SK-N-SH (cell line): ENCODE data around the gene DUT. TPM values are rescaled to one million over a fixed set of nuclear protein-coding genes. Genes with fewer than 3 reads are reported as not detected.
A peak's percentile ranks its signal among the peaks of the same experiment; 100 is the strongest.

ENCODE experiments used
- FOSL2 ChIP-seq: IDR thresholded peaks from 2 replicates; pipeline ENCODE4 v1.4.0; 2012; ENCODE audit warnings: low read depth, mild to moderate bottlenecking, moderate library complexity, borderline replicate concordance
- FOXJ3 ChIP-seq: sonication (generic); formaldehyde crosslinking; IDR thresholded peaks from 2 replicates; pipeline ENCODE4 v1.5.1; 2020; ENCODE audit warnings: mild to moderate bottlenecking, missing genetic modification reagents
- GABPA ChIP-seq: IDR thresholded peaks from 2 replicates; pipeline ENCODE4 v1.4.0; 2012; ENCODE audit warnings: low read depth, mild to moderate bottlenecking
- MEF2A ChIP-seq: IDR thresholded peaks from 2 replicates; pipeline ENCODE4 v1.4.0; 2012; ENCODE audit warnings: low read depth, borderline replicate concordance
- MXI1 ChIP-seq: IDR thresholded peaks from 2 replicates; pipeline ENCODE4 v1.6.1; 2012; ENCODE audit warnings: mild to moderate bottlenecking, low read depth, low read length, improper control_type of control experiment
- NFIC ChIP-seq: IDR thresholded peaks from 2 replicates; pipeline ENCODE4 v1.4.0; 2012; ENCODE audit warnings: borderline replicate concordance
- NRF1 ChIP-seq: IDR thresholded peaks from 2 replicates; pipeline ENCODE4 v1.6.1; 2012; ENCODE audit warnings: low read depth, mild to moderate bottlenecking, low read length
- POLR2AphosphoS5 ChIP-seq: IDR thresholded peaks from 2 replicates; pipeline ENCODE4 v1.6.1; 2012; ENCODE audit warnings: low read depth, low read length
- RAD21 ChIP-seq: IDR thresholded peaks from 2 replicates; pipeline ENCODE4 v1.6.1; 2012; ENCODE audit warnings: mild to moderate bottlenecking, low read length
- RFX5 ChIP-seq: IDR thresholded peaks from 2 replicates; pipeline ENCODE4 v1.6.1; 2012; ENCODE audit warnings: mild to moderate bottlenecking, improper control_type of control experiment, low read length
- SIN3A ChIP-seq: IDR thresholded peaks from 2 replicates; pipeline ENCODE4 v1.6.1; 2012; ENCODE audit warnings: low read depth, mild to moderate bottlenecking, low read length, moderate library complexity, borderline replicate concordance
- SMC3 ChIP-seq: IDR thresholded peaks from 2 replicates; pipeline ENCODE4 v1.6.1; 2012; ENCODE audit warnings: low read depth, low read length, improper control_type of control experiment
- TEAD4 ChIP-seq: IDR thresholded peaks from 2 replicates; pipeline ENCODE4 v1.4.0; 2012; ENCODE audit warnings: mild to moderate bottlenecking, borderline replicate concordance; ENCODE audit not compliant: insufficient read depth
- polyA plus RNA-seq, 3 experiments: library from polyadenylated mRNA; depleted of rRNA; stranded (reverse); fragments of >200 nt; gene quantifications; 2 replicates each; pipeline ENCODE4 v1.2.3, GENCODE V29; 2012
- TF ChIP-seq, protein P1 (sequence below): IDR thresholded peaks from 2 replicates; pipeline ENCODE4 v1.4.0; 2012; ENCODE audit warnings: low read depth, borderline replicate concordance
- TF ChIP-seq, protein P2 (sequence below): fragments of 150-350 bp; IDR thresholded peaks from 2 replicates; pipeline ENCODE4 v1.6.1; 2016; ENCODE audit warnings: mild to moderate bottlenecking, low read depth, low read length
- TF ChIP-seq, protein P3 (sequence below): IDR thresholded peaks from 2 replicates; pipeline ENCODE4 v1.4.0; 2012; ENCODE audit warnings: low read depth
- TF ChIP-seq, protein P4 (sequence below): fragments of 150-350 bp; IDR thresholded peaks from 2 replicates; pipeline ENCODE4 v1.6.1; 2017; ENCODE audit warnings: antibody characterized with exemption, low read length, low read depth, borderline replicate concordance
- TF ChIP-seq, protein P5 (sequence below): IDR thresholded peaks from 2 replicates; pipeline ENCODE4 v1.4.0; 2012; ENCODE audit warnings: low read depth, borderline replicate concordance

Gene DUT
- polyA plus RNA-seq, 1 of the 3 experiments (the other 2 are of a cell fraction): 79.3 TPM

DNA sequence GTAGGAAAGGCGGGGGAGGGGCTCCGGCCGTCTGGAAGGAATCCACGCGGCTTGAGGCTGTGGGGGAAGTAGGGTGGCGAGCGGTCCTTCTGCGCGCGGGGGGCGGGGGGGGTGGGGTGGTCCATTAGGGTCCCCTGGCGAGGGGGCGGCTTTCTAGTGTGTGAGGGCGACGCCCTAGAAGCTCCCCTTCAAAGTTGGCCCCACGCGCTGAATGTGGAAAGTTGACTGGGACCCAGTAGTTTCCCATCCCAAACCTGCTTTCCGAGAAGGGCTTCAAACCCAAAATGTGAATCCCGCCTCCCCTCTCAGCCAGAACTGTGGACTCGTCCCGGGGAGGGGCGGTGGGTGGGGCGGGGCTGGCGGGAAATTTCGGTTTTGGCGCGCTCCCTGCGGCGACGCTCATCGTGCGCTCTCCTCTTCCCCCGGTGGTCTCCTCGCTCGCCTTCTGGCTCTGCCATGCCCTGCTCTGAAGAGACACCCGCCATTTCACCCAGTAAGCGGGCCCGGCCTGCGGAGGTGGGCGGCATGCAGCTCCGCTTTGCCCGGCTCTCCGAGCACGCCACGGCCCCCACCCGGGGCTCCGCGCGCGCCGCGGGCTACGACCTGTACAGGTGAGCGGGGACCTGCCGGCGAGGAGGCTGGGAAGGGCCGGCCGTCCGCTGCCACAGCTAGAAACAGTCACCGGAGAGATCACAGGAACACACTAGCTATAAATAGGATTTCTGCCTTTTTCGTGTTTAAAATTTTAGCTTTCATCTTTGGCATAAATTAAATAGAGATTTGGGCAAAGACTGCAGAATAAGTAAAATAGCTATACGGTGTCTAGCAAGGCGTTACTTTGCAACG lies 790 bp downstream of the DUT start (continued):
- TF ChIP-seq, protein P1, sequence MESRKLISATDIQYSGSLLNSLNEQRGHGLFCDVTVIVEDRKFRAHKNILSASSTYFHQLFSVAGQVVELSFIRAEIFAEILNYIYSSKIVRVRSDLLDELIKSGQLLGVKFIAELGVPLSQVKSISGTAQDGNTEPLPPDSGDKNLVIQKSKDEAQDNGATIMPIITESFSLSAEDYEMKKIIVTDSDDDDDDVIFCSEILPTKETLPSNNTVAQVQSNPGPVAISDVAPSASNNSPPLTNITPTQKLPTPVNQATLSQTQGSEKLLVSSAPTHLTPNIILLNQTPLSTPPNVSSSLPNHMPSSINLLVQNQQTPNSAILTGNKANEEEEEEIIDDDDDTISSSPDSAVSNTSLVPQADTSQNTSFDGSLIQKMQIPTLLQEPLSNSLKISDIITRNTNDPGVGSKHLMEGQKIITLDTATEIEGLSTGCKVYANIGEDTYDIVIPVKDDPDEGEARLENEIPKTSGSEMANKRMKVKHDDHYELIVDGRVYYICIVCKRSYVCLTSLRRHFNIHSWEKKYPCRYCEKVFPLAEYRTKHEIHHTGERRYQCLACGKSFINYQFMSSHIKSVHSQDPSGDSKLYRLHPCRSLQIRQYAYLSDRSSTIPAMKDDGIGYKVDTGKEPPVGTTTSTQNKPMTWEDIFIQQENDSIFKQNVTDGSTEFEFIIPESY: no peak
- TF ChIP-seq SIN3A (peak; percentile 96), POLR2AphosphoS5 (peak; percentile 23; the same call in 1 of the 2 replicates), TEAD4 (0 out of 2 replicates have a peak, but pooled peaks have one; percentile 7), SMC3 (no peak), MEF2A (no peak), MXI1 (peak; percentile 78), GABPA (no peak), RAD21 (no peak), FOXJ3 (CRISPR knock-in tag) (no peak), FOSL2 (no peak), NRF1 (no peak), NFIC (no peak), RFX5 (no peak)
- TF ChIP-seq, protein P2, sequence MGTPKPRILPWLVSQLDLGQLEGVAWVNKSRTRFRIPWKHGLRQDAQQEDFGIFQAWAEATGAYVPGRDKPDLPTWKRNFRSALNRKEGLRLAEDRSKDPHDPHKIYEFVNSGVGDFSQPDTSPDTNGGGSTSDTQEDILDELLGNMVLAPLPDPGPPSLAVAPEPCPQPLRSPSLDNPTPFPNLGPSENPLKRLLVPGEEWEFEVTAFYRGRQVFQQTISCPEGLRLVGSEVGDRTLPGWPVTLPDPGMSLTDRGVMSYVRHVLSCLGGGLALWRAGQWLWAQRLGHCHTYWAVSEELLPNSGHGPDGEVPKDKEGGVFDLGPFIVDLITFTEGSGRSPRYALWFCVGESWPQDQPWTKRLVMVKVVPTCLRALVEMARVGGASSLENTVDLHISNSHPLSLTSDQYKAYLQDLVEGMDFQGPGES: no peak
- TF ChIP-seq, protein P3, sequence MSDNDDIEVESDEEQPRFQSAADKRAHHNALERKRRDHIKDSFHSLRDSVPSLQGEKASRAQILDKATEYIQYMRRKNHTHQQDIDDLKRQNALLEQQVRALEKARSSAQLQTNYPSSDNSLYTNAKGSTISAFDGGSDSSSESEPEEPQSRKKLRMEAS: peak; percentile 35; the same call in 1 of the 2 replicates
- TF ChIP-seq, protein P4, sequence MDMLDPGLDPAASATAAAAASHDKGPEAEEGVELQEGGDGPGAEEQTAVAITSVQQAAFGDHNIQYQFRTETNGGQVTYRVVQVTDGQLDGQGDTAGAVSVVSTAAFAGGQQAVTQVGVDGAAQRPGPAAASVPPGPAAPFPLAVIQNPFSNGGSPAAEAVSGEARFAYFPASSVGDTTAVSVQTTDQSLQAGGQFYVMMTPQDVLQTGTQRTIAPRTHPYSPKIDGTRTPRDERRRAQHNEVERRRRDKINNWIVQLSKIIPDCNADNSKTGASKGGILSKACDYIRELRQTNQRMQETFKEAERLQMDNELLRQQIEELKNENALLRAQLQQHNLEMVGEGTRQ: no peak
- TF ChIP-seq, protein P5, sequence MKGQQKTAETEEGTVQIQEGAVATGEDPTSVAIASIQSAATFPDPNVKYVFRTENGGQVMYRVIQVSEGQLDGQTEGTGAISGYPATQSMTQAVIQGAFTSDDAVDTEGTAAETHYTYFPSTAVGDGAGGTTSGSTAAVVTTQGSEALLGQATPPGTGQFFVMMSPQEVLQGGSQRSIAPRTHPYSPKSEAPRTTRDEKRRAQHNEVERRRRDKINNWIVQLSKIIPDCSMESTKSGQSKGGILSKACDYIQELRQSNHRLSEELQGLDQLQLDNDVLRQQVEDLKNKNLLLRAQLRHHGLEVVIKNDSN: no peak
- TF ChIP-seq, all 33 proteins: peak for 7
